Measurements from ENCODE around the gene ATP5PD. TPM values are rescaled to one million over a fixed set of nuclear protein-coding genes. Genes with fewer than 3 reads are reported as not detected.

The ATP5PD gene
- total and polyA plus RNA-seq, 2 of the 13 experiments (the other 11 are each of a cell fraction or from before 2014, with no cell fraction given) = 158 to 428 TPM

GRCh38 chr17:75096082-75096625 is 49.4 kb upstream of the ATP5PD start (continued):
- TF ChIP-seq ZBTB40 (IDR thresholded peaks at IDR 0.05) (no peak), ZBTB40 (CRISPR knock-in tag; IDR thresholded peaks at IDR 0.05) (no peak), CSRNP2 (CRISPR knock-in tag; conservative IDR thresholded peaks at IDR 0.05; ENCODE audit: low read depth) (no peak), MTF1 (CRISPR knock-in tag; IDR thresholded peaks at IDR 0.05) (no peak), FOXO1 (CRISPR knock-in tag; IDR thresholded peaks at IDR 0.05) (no peak), KDM5A (IDR thresholded peaks at IDR 0.05; ENCODE audit: borderline replicate concordance, low read length) (no peak), ZNF296 (CRISPR knock-in tag; conservative IDR thresholded peaks at IDR 0.05) (no peak), SMARCE1 (IDR thresholded peaks at IDR 0.05; ENCODE audit: borderline replicate concordance) (no peak), ZNF337 (CRISPR knock-in tag; IDR thresholded peaks at IDR 0.05; ENCODE audit: borderline replicate concordance, low read depth) (no peak), ZNF234 (CRISPR knock-in tag; conservative IDR thresholded peaks at IDR 0.05) (no peak), CBX2 (IDR thresholded peaks at IDR 0.05; ENCODE audit: low read depth, low read length) (no peak), CBX2 (CRISPR knock-in tag; IDR thresholded peaks at IDR 0.05; ENCODE audit: low read depth) (no peak), ZSCAN29 (CRISPR knock-in tag; conservative IDR thresholded peaks at IDR 0.05) (no peak), GPBP1L1 (CRISPR knock-in tag; IDR thresholded peaks at IDR 0.05) (no peak), AHR (CRISPR knock-in tag; IDR thresholded peaks at IDR 0.05) (0 out of 2 replicates have a peak, but pooled peaks have one; percentile 55), RNF219 (CRISPR knock-in tag; IDR thresholded peaks at IDR 0.05) (no peak)
